Erythroblast (primary cell): ENCODE results near the gene COPS6.

Experiments used
- DNase-seq, 2 experiments: peaks; one replicate each; lab custom pipeline; 2025; lab: John Stamatoyannopoulos, UW
- GATA1 ChIP-seq: IDR thresholded peaks from 2 replicates; pipeline ENCODE4 v1.6.1; 2011; ENCODE audit warnings: low read depth, mild to moderate bottlenecking, control low read depth, low read length, moderate library complexity
- POLR2A ChIP-seq: IDR thresholded peaks from 2 replicates; pipeline ENCODE4 v1.6.1; 2011; ENCODE audit warnings: mild to moderate bottlenecking, low read length

COPS6 gene

DNA sequence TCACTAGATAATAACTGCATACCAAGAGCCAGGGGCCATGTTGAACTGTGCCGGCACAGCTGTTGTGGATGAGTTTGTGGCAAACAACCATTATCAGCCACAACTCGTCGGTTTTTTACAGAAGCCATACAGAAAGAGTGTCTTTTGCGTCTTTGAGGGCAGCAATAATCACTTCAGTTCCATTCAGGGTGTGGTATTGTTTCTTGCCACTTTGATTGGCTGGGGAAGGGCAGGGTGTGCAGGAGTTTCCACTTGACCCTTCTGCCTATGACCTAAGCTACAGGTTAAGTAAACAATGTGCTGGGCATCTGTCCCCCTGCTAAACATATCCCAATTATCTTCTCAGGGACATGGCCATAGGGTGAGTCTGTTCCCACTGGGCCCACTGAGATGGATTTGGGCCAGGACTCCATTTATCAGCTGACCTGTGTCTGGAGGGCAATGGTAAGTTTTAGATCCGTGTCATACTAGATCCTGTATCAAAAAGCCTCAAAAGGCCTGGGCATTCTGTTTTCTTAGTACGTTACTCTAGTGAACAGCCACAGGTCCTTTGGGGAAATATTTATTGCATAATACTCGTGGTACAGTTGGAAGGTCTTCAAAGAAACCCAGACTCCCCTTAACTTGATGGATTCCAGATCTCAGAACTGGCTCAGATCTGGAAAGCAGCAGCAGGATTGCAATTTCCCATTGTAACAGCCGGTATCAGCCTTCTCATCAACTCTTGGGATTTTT, 23.1 kb upstream of the COPS6 start:
- no peak for DNase-seq
- TF ChIP-seq GATA1 = no peak
- TF ChIP-seq POLR2A = no peak

- TF ChIP-seq GATA1 (no peak), POLR2A (no peak)
- no peak for DNase-seq
Measured at GRCh38 chr7:100066953-100067352, 21.8 kb upstream of the COPS6 start.

GRCh38 chr7:100069991-100070390, 18.8 kb upstream of the COPS6 start:
- no peak for DNase-seq
- no peak for TF ChIP-seq GATA1
- TF ChIP-seq POLR2A = no peak

GRCh38 chr7:100071018-100071723, 17.6 kb upstream of the COPS6 start:
- DNase-seq = no peak
- TF ChIP-seq GATA1 (no peak), POLR2A (no peak)

- TF ChIP-seq POLR2A = no peak
- no peak for TF ChIP-seq GATA1
- DNase-seq = no peak
Measured at GRCh38 chr7:100072462-100072861, 16.3 kb upstream of the COPS6 start.

DNA sequence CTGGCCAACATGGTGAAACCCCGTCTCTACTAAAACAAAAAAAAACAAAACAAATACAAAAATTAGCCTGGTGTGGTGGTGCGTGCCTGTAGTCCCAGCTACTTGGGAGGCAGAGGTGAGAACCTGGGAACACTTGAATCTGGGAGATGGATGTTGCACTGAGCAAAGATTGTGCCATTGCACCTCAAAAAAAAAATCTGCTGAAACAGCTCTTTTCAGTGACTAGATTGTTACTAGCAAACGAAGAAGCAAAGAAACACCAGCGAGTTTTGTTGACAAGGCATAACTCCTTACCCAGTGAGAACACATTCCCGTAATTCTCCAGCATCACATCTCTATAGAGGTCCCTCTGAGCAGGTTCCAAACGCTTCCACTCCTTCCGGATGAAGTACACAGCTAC, 13.9 kb upstream of the COPS6 start:
- TF ChIP-seq GATA1 = no peak
- TF ChIP-seq POLR2A = no peak

DNA sequence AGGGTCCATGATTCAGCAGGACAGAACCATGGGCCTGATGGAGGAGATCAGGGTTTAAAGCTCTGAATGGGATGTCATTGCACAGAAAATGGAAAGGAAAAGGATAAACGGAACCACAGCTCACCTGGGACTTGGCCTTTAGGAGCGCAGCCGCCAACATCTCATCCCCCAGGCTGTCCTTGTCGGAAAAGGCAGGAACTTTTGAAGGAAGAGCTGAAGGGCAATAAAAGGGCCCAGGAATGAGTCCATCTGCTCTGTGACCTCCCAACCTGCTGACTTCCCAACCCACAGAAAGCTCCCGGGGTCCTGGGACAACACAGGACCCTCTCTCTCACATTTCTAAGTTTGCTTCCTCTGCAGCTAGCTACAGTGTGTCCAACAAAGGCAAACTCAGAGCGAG, 13.4 kb upstream of the COPS6 start:
- no peak for TF ChIP-seq GATA1
- TF ChIP-seq POLR2A = no peak
- no peak for DNase-seq

More for the DNA sequence above, 13.9 kb upstream of the COPS6 start:
- DNase-seq = no peak

DNA sequence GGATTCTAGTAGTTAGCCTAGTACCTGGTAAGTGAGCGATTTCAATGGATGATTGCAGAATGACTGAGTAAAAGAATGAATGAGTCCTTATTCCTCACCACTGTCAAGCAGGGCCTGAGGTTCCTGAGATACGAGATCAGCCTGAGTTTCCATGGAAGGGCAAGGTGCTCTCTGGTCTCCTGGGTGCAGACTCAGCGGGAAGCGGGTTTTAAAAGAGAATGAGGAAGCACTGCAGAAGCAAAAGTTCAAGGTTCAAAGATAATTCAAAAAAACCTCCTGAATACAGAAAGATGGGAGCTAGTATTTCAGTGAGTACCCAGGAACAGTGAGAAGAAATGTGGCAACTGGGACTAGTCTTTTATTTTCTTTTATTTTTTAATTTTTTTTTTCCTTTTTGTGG, 11.6 kb upstream of the COPS6 start:
- DNase-seq = no peak
- TF ChIP-seq GATA1 (no peak), POLR2A (no peak)

DNA sequence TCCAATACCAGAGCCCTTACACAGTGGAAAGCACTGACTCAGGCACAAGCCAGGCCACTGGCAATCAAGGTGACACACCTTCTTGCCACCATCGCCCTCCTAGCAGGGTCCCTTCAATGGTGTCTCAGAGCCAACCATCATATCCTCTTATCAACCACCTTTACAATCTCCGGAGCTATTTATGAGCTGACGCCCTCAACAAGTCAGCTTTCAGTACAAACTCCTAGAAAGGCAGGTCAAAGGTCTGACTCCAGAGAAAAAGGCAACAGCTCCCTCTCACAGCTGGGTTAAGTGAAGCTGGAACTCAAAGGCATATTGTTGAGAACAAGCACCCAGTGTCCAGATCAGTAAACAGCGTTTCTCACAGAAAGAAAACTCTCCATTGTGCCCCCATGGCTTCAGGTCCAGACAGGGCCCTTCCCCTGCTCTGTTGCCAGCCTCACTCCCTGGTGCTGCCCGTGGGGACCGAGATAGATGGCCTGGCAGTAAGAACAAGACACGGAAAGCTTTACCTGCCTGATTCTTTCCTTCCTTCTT, 9.7 kb upstream of the COPS6 start:
- TF ChIP-seq POLR2A (no peak), GATA1 (no peak)
- DNase-seq = no peak

DNA sequence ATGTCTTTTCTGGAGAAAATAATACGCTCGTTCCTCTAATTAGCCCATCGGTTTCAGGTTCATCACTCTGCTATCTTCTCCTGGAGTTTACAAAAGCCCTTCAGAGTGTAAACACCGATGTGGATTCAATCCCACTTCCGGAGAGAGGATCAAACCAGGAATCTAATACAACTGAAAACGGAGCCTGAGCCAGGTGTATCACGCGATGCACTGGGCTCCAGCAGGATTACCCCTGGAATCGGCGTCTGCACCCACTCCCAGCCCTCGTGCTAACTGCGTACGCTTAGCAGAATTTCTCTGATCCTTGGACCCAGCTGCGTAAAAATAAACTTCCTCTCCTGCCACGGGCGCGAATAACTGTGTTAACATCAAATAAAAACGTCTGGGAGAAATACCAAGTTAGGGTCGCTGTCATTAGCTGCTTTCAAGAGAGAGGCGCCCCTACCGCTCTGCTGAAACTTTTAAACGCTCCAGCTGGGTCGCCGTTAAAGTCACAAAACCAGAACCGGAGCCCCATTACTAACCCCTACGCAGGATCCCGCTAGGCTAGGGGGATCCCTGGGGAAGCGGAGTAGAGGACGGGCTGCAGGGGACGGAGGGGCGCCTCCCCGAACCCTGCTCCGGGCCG, 7.7 kb upstream of the COPS6 start:
- TF ChIP-seq POLR2A (no peak), GATA1 (no peak)
- peak; percentile 63 to 67 for DNase-seq

DNA sequence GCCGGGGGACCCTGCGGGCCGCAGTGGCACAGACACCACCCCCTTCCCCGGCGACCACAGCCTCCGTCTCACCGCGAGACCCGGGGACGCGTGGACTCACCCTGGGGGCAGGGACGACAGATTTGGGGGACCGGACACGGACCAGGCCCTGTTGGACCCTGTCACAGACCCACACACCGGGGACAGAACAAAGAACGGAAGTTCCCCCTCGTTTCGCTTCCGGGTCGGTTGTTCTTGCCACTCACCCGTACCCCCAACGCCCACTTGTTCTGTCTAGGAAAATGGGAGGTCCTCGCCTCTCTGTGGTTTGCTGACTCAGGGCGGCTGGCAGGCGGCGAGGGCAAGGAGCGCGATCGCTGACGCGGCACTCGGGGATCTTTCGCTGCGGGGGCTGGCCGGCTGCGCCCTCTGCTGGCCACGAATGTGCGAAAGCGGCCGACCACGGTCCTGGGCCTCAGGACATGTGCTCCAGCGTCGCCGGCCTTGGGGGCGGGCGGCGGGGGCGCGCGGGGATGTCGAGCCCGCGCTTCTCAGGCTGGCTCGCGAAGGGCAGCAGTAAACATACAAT, 7.2 kb upstream of the COPS6 start, which contains the start of gene ZNF3:
Gene ZNF3 (minus strand): TSS at position 189 of the 568 bp plus-strand sequence. CDS start 4,366 bp downstream, outside the sequence.
- no peak for TF ChIP-seq GATA1
- TF ChIP-seq POLR2A = peak; percentile 86
- peak; percentile 100 for DNase-seq

DNA sequence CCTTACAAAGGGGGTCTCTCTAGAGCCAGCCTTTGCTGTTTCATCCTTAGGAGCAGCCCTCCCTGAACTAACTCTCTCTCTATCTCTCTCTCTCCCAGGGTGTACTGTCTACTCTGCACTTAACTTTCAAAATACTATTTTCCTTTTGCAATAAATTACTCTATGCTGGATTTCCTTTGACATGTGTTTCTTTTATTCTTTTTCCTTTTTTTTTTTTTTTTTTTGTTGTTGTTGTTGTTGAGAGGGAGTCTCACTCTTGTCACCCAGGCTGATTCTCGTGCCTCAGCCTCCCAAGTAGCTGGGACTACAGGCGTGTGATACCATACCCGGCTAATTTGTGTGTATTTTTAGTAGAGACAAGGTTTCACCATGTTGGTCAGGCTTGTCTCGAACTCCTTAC, 5.8 kb upstream of the COPS6 start:
- DNase-seq = no peak
- no peak for TF ChIP-seq POLR2A
- no peak for TF ChIP-seq GATA1

DNA sequence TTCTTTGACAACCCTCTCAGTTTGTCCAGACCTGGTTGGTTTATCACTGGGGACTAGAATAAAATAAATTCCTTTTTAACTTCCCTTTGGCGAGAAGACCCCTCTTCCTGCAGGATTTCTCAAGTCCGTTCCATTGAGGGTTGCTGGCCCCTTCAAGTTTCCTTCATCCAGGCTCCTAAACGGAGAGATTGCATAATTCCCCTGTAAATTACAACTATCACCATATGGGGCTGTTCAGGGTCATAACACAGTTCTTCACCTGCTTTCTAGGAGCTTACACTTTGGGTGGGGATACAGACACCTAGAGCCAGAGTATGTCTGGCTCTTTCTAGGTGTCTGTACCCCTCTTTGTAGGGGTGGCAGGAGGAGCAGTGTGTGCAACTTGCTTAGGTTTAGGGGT, 3.3 kb upstream of the COPS6 start:
- TF ChIP-seq GATA1 (no peak), POLR2A (no peak)

More for the DNA sequence above, 3.3 kb upstream of the COPS6 start:
- no peak for DNase-seq
